Neuronal stem cell (in vitro differentiated cells): ENCODE results near the gene PSEN2.
"Not testable (repeated sequence)": the region's sequence is repeated elsewhere in the genome, so short reads cannot be mapped to it uniquely, and the experiment has no call there.

Experiments
- DNase-seq: peaks from one replicate; pipeline ENCODE4 v3.0.0-alpha.2; 2013; ENCODE audit warnings: low spot score
- H2AFZ ChIP-seq: one replicate; pipeline ENCODE4 v1.6.1; 2013; ENCODE audit warnings: mild to moderate bottlenecking, low read length, inconsistent platforms
- H2AK5ac ChIP-seq: 2 replicates; pipeline ENCODE4 v1.6.1; 2013; ENCODE audit warnings: low read depth, mild to moderate bottlenecking, inconsistent platforms, low read length, moderate library complexity, mixed read lengths
- H2BK120ac ChIP-seq: 2 replicates; pipeline ENCODE4 v1.6.1; 2013; ENCODE audit warnings: low read depth, mild to moderate bottlenecking, inconsistent platforms, low read length, moderate library complexity, mixed read lengths
- H2BK12ac ChIP-seq: one replicate; pipeline ENCODE4 v1.6.1; 2013; ENCODE audit warnings: low read length, inconsistent platforms
- H2BK15ac ChIP-seq: 2 replicates; pipeline ENCODE4 v1.6.1; 2013; ENCODE audit warnings: mild to moderate bottlenecking, low read length, inconsistent platforms, mixed read lengths
- H2BK5ac ChIP-seq: one replicate; pipeline ENCODE4 v1.6.1; 2013; ENCODE audit warnings: inconsistent platforms, mild to moderate bottlenecking, low read length, moderate library complexity
- H3K14ac ChIP-seq: one replicate; pipeline ENCODE4 v1.6.1; 2013; ENCODE audit warnings: low read length, inconsistent platforms
- H3K18ac ChIP-seq: 2 replicates; pipeline ENCODE4 v1.6.1; 2013; ENCODE audit warnings: low read length, inconsistent platforms
- H3K23ac ChIP-seq: 2 replicates; pipeline ENCODE4 v1.6.1; 2013; ENCODE audit warnings: low read depth, mild to moderate bottlenecking, mixed read lengths, low read length, inconsistent platforms; ENCODE audit not compliant: poor library complexity
- H3K27ac ChIP-seq: replicated peaks from 3 replicates; pipeline ENCODE4 v1.5.1; 2013; ENCODE audit warnings: low read length, inconsistent platforms
- H3K27me3 ChIP-seq, 3 experiments: 2 replicates each; pipeline ENCODE4 v1.6.1; 2013; ENCODE audit warnings: low read length in 3 of 3, mild to moderate bottlenecking in 2 of 3, inconsistent platforms in 1 of 3, low read depth in 1 of 3, mixed read lengths in 1 of 3, moderate library complexity in 1 of 3; ENCODE audit not compliant: control insufficient read depth in 3 of 3, insufficient read depth in 3 of 3
- H3K36me3 ChIP-seq, 2 donors: replicated peaks in 1 of 2; 2 replicates each; pipeline ENCODE4 v1.6.1; 2013; ENCODE audit warnings: low read length in 2 of 2; ENCODE audit not compliant: control insufficient read depth in 2 of 2, insufficient read depth in 2 of 2
- H3K4ac ChIP-seq: 2 replicates; pipeline ENCODE4 v1.6.1; 2013; ENCODE audit warnings: inconsistent platforms, mild to moderate bottlenecking, low read length, moderate library complexity
- H3K4me1 ChIP-seq, 2 donors: 1 replicate in 1 of 2; 2 replicates in 1 of 2; pipeline ENCODE4 v1.6.1; 2013; ENCODE audit warnings: low read length in 2 of 2, low read depth in 1 of 2; ENCODE audit not compliant: control insufficient read depth in 2 of 2, insufficient read depth in 1 of 2
- H3K4me2 ChIP-seq: one replicate; pipeline ENCODE4 v1.6.1; 2013; ENCODE audit warnings: mild to moderate bottlenecking, low read length, inconsistent platforms; ENCODE audit not compliant: insufficient read depth, poor library complexity, severe bottlenecking
- H3K4me3 ChIP-seq, 2 donors: 2 replicates each; pipeline ENCODE4 v1.5.1; 2013; ENCODE audit warnings: low read length in 2 of 2, mild to moderate bottlenecking in 2 of 2, inconsistent platforms in 1 of 2, moderate library complexity in 1 of 2
- H3K79me1 ChIP-seq: one replicate; pipeline ENCODE4 v1.6.1; 2013; ENCODE audit warnings: low read depth, mild to moderate bottlenecking, inconsistent platforms, low read length, moderate library complexity
- H3K9ac ChIP-seq: one replicate; pipeline ENCODE4 v1.6.1; 2013; ENCODE audit warnings: mild to moderate bottlenecking, low read depth, low read length, inconsistent platforms; ENCODE audit not compliant: poor library complexity
- H3K9me3 ChIP-seq, 2 donors: replicated peaks in 1 of 2; 2 replicates each; pipeline versions ENCODE3 to v1.6.1; 2013; ENCODE audit warnings: low read length in 2 of 2, mild to moderate bottlenecking in 2 of 2, inconsistent platforms in 1 of 2, low read depth in 1 of 2, mixed read lengths in 1 of 2, moderate library complexity in 1 of 2; ENCODE audit not compliant: control insufficient read depth in 2 of 2, insufficient read depth in 1 of 2
- H4K8ac ChIP-seq: one replicate; pipeline ENCODE4 v1.6.1; 2013; ENCODE audit warnings: low read depth, mild to moderate bottlenecking, inconsistent platforms, low read length, moderate library complexity
- H4K91ac ChIP-seq: one replicate; pipeline ENCODE4 v1.6.1; 2013; ENCODE audit warnings: low read length, low read depth, mild to moderate bottlenecking, inconsistent platforms; ENCODE audit not compliant: poor library complexity
- WGBS, 2 donors: extraction: QIAGEN DNeasy Blood & Tissue Kit; methylation state at CpG; one replicate each; pipeline ENCODE4 v1.1.7; 2013; ENCODE audit warnings: missing lambda C conversion rate in 2 of 2, mixed read lengths in 1 of 2; ENCODE audit not compliant: insufficient read length in 2 of 2, insufficient replicate concordance in 1 of 2; ENCODE audit errors: extremely low coverage in 2 of 2; 5-methylcytosine and 5-hydroxymethylcytosine counted together

The PSEN2 gene

GRCh38 chr1:226845624-226846023 lies 24.8 kb upstream of the PSEN2 start:
- no peak overlapping the region for H2BK15ac ChIP-seq
- H2BK5ac ChIP-seq, result no peak overlapping the region
- H2BK120ac ChIP-seq, result no peak overlapping the region
- no peaks in the 10 kb centered on the region for H3K4me1 ChIP-seq
- DNase-seq, result no peak
- H2BK12ac ChIP-seq, result no peak overlapping the region
- H3K4ac ChIP-seq, result no peak overlapping the region
- no peaks in the 10 kb centered on the region for H3K9me3 ChIP-seq
- no peak overlapping the region for H2AK5ac ChIP-seq
- H3K23ac ChIP-seq, result no peak overlapping the region
- peaks cover 0 to 2% (median 0%) of the 10 kb centered on the region in 3 experiments for H3K27me3 ChIP-seq
- H3K36me3 ChIP-seq, result no peaks in the 10 kb centered on the region
- H4K91ac ChIP-seq, result no peak overlapping the region
- no peaks in the 10 kb centered on the region for H3K79me1 ChIP-seq
- no peak overlapping the region for H3K9ac ChIP-seq
- no peak overlapping the region for H3K4me3 ChIP-seq
- H3K18ac ChIP-seq, result no peak overlapping the region
- H4K8ac ChIP-seq, result no peak overlapping the region
- H3K14ac ChIP-seq, result no peak overlapping the region
- no peak overlapping the region for H2AFZ ChIP-seq
- no peak overlapping the region for H3K27ac ChIP-seq
- no peak overlapping the region for H3K4me2 ChIP-seq

GRCh38 chr1:226846786-226847185 lies 23.6 kb upstream of the PSEN2 start:
- H3K4ac ChIP-seq, result no peak overlapping the region
- DNase-seq, result no peak
- H2AK5ac ChIP-seq, result no peak overlapping the region
- H3K4me3 ChIP-seq, result no peak overlapping the region
- H2BK120ac ChIP-seq, result no peak overlapping the region
- H3K4me2 ChIP-seq, result no peak overlapping the region
- H4K8ac ChIP-seq, result no peak overlapping the region
- H3K27me3 ChIP-seq, result no peaks in the 10 kb centered on the region
- H4K91ac ChIP-seq, result no peak overlapping the region
- H3K14ac ChIP-seq, result no peak overlapping the region
- no peaks in the 10 kb centered on the region for H3K4me1 ChIP-seq
- no peak overlapping the region for H3K18ac ChIP-seq
- no peak overlapping the region for H2BK5ac ChIP-seq
- H3K36me3 ChIP-seq, result no peaks in the 10 kb centered on the region
- H3K9ac ChIP-seq, result no peak overlapping the region
- H3K27ac ChIP-seq, result no peak overlapping the region
- H2BK15ac ChIP-seq, result no peak overlapping the region
- no CpG with 5 or more reads among the region's 1 CpG for WGBS, 2 donors
- no peak overlapping the region for H2BK12ac ChIP-seq
- H3K79me1 ChIP-seq, result no peaks in the 10 kb centered on the region
- no peak overlapping the region for H2AFZ ChIP-seq
- no peak overlapping the region for H3K23ac ChIP-seq
- no peaks in the 10 kb centered on the region for H3K9me3 ChIP-seq

GRCh38 chr1:226854548-226854947 lies 15.9 kb upstream of the PSEN2 start:
- not testable (repeated sequence) for H3K4ac ChIP-seq, H4K91ac ChIP-seq, H2AFZ ChIP-seq, H3K4me1 ChIP-seq, H3K23ac ChIP-seq, H3K79me1 ChIP-seq, H2BK15ac ChIP-seq, H3K18ac ChIP-seq, H3K9ac ChIP-seq, DNase-seq, H2BK120ac ChIP-seq, H2AK5ac ChIP-seq, H3K36me3 ChIP-seq, H3K27me3 ChIP-seq, H3K4me2 ChIP-seq, H2BK5ac ChIP-seq, H3K4me3 ChIP-seq, H3K14ac ChIP-seq, H2BK12ac ChIP-seq, H4K8ac ChIP-seq, H3K9me3 ChIP-seq, H3K27ac ChIP-seq
- no CpG with 5 or more reads among the region's 1 CpG for WGBS, 2 donors

- Histone ChIP-seq H3K9ac (no peak overlapping the region), H3K27ac (no peak overlapping the region)
These were observed 7.5 kb upstream of the PSEN2 start for GRCh38 chr1:226862890-226863289.

More at GRCh38 chr1:226862890-226863289, 7.5 kb upstream of the PSEN2 start:
- H2BK12ac ChIP-seq, result no peak overlapping the region
- no peak overlapping the region for H3K4me2 ChIP-seq
- H3K4ac ChIP-seq, result no peak overlapping the region
- H3K79me1 ChIP-seq, result no peaks in the 10 kb centered on the region
- no peaks in the 10 kb centered on the region for H3K9me3 ChIP-seq
- no peak overlapping the region for H3K23ac ChIP-seq
- no peak overlapping the region for H4K8ac ChIP-seq
- H2BK5ac ChIP-seq, result no peak overlapping the region
- H3K4me1 ChIP-seq, result peaks cover 0 to 2% of the 10 kb centered on the region in 2 donors
- H4K91ac ChIP-seq, result no peak overlapping the region
- H2AFZ ChIP-seq, result no peak overlapping the region
- peaks cover 0 to 3% (median 0%) of the 10 kb centered on the region in 3 experiments for H3K27me3 ChIP-seq
- H2BK15ac ChIP-seq, result no peak overlapping the region
- no peak overlapping the region for H3K14ac ChIP-seq
- no peak overlapping the region for H3K18ac ChIP-seq
- H3K4me3 ChIP-seq, result no peak overlapping the region
- H3K36me3 ChIP-seq, result no peaks in the 10 kb centered on the region
- H2BK120ac ChIP-seq, result no peak overlapping the region
- DNase-seq, result no peak
- no peak overlapping the region for H2AK5ac ChIP-seq
